Lower leg skin (tissue), 4 donors: Measurements from ENCODE around the gene EGFLAM. TPM values are rescaled to one million over a fixed set of nuclear protein-coding genes. Genes with fewer than 3 reads are reported as not detected.
"Not testable (repeated sequence)": the region's sequence is repeated elsewhere in the genome, so short reads cannot be mapped to it uniquely, and the experiment has no call there.

Experiments used
- DNase-seq, 2 donors: peaks; one replicate each; pipeline ENCODE4 v3.0.0-alpha.2; 2019; ENCODE audit warnings: low spot score in 2 of 2
- H3K4me3 ChIP-seq: fragments of 200-600 bp; sonication (generic); 2 replicates; pipeline ENCODE4 v1.5.1; 2017; ENCODE audit warnings: mild to moderate bottlenecking, low read depth; ENCODE audit not compliant: poor library complexity, severe bottlenecking
- CTCF ChIP-seq, 3 donors: fragments of 450-650 bp; IDR thresholded peaks; one replicate each; pipeline ENCODE4 v1.5.1; 2016; ENCODE audit warnings: antibody characterized with exemption in 3 of 3, mild to moderate bottlenecking in 3 of 3, moderate library complexity in 2 of 3
- POLR2A ChIP-seq, 2 donors: fragments of 450-650 bp; IDR thresholded peaks; one replicate each; pipeline ENCODE4 v1.6.1; 2016 to 2017; ENCODE audit warnings: antibody characterized with exemption in 2 of 2, mild to moderate bottlenecking in 1 of 2, moderate library complexity in 1 of 2
- WGBS, 2 donors: methylation state at CpG; one replicate each; pipeline ENCODE4 v1.1.5; 2018; 5-methylcytosine and 5-hydroxymethylcytosine counted together
- intact Hi-C: fragments of 100-400 bp; cut with DNase I; formaldehyde crosslinking; loops from one replicate; pipeline ENCODE4 v1.15.0; 2023; ENCODE audit warnings: low total_unique reads
- total RNA-seq, 4 donors: library from RNA; depleted of rRNA; stranded (reverse); fragments of >200 nt; gene quantifications; one replicate each; pipeline ENCODE4 v1.1.0, GENCODE V29; 2016

Gene EGFLAM
- total RNA-seq, 4 donors from 2014 or later = 0.72 to 4.4 (median 2.7) TPM

GRCh38 chr5:38414348-38414747, 156.0 kb downstream of the EGFLAM start:
- no peak for TF ChIP-seq POLR2A (IDR thresholded peaks at IDR 0.05)
- no peak for TF ChIP-seq CTCF (IDR thresholded peaks at IDR 0.05)
- intact Hi-C loops = no loop called here
- WGBS, 2 donors = 60 to 63% methylated on average over 4 of the region's 4 CpGs
- peak in 1 of 2 donors; percentile 26 for DNase-seq
- H3K4me3 ChIP-seq = no peak overlapping the region

- 74 to 76% methylated on average over 5 of the region's 5 CpGs for WGBS, 2 donors
Measured at GRCh38 chr5:38415772-38416171, 157.4 kb downstream of the EGFLAM start.

GRCh38 chr5:38417658-38418017, 159.3 kb downstream of the EGFLAM start:
- WGBS, 2 donors = 37 to 43% methylated on average over 5 of the region's 5 CpGs
- intact Hi-C loops = no loop called here
- H3K4me3 ChIP-seq = no peak overlapping the region
- DNase-seq = peak in 1 of 2 donors; percentile 18
- TF ChIP-seq CTCF (IDR thresholded peaks at IDR 0.05) (no peak), POLR2A (IDR thresholded peaks at IDR 0.05) (no peak)

More at GRCh38 chr5:38415772-38416171, 157.4 kb downstream of the EGFLAM start:
- intact Hi-C loops, DNase-seq, H3K4me3 ChIP-seq: not testable (repeated sequence)

GRCh38 chr5:38420246-38420645, 161.9 kb downstream of the EGFLAM start:
- WGBS, 2 donors = 93 to 94% methylated on average over 2 of the region's 2 CpGs
- intact Hi-C loops = no loop called here
- H3K4me3 ChIP-seq = no peak overlapping the region
- DNase-seq = no peak
- TF ChIP-seq CTCF (IDR thresholded peaks at IDR 0.05) = no peak
- no peak for TF ChIP-seq POLR2A (IDR thresholded peaks at IDR 0.05)

GRCh38 chr5:38420691-38421390, 162.5 kb downstream of the EGFLAM start:
- intact Hi-C loops = no loop called here
- WGBS, 2 donors = 39 to 46% methylated on average over 6 of the region's 6 CpGs
- H3K4me3 ChIP-seq = no peak overlapping the region
- DNase-seq = peak; percentile 30 to 87
- TF ChIP-seq CTCF (IDR thresholded peaks at IDR 0.05) = no peak
- TF ChIP-seq POLR2A (IDR thresholded peaks at IDR 0.05) = no peak

GRCh38 chr5:38422622-38423021, 164.3 kb downstream of the EGFLAM start:
- intact Hi-C loops = no loop called here
- WGBS, 2 donors = 80 to 86% methylated on average over 1 of the region's 1 CpG
- TF ChIP-seq POLR2A (IDR thresholded peaks at IDR 0.05) (no peak), CTCF (IDR thresholded peaks at IDR 0.05) (no peak)

More at GRCh38 chr5:38422622-38423021, 164.3 kb downstream of the EGFLAM start:
- no peak overlapping the region for H3K4me3 ChIP-seq
- DNase-seq = no peak
